NT2/D1 (cell line): ENCODE measurements around the gene SECTM1.

Experiments
- YY1 ChIP-seq: IDR thresholded peaks from 2 replicates; pipeline ENCODE4 v1.6.1; 2011; ENCODE audit not compliant: insufficient read length, insufficient read depth
- ZNF274 ChIP-seq: IDR thresholded peaks from 2 replicates; pipeline ENCODE4 v1.6.1; 2011; ENCODE audit warnings: mild to moderate bottlenecking, low read depth, low read length

- TF ChIP-seq ZNF274 (no peak), YY1 (no peak)
These were observed 27.8 kb downstream of the SECTM1 start for GRCh38 chr17:82305727-82306300.
